GM23248 (cell line): ENCODE data around the gene RHOT2. TPM values are rescaled to one million over a fixed set of nuclear protein-coding genes. Genes with fewer than 3 reads are reported as not detected.

Experiments
- DNase-seq: peaks from one replicate; pipeline ENCODE4 v3.0.0-alpha.2; 2015
- H2AFZ ChIP-seq: fragments of 200-600 bp; sonication (generic); 2 replicates; pipeline ENCODE4 v1.6.1; 2016; ENCODE audit warnings: antibody characterized with exemption
- H3F3A ChIP-seq: fragments of 200-600 bp; sonication (generic); 2 replicates; pipeline ENCODE4 v1.6.1; 2016; ENCODE audit warnings: mild to moderate bottlenecking, antibody characterized with exemption, mixed run types; ENCODE audit not compliant: insufficient read depth
- H3K27ac ChIP-seq: fragments of 200-600 bp; sonication (generic); 2 replicates; pipeline ENCODE4 v1.5.1; 2016; ENCODE audit warnings: mild to moderate bottlenecking
- H3K27me3 ChIP-seq: fragments of 200-600 bp; sonication (generic); replicated peaks from 2 replicates; pipeline ENCODE4 v1.6.1; 2016; ENCODE audit warnings: mild to moderate bottlenecking; ENCODE audit not compliant: insufficient read depth
- H3K36me3 ChIP-seq: fragments of 200-600 bp; sonication (generic); 2 replicates; pipeline ENCODE4 v1.6.1; 2016; ENCODE audit warnings: low read depth, mild to moderate bottlenecking
- H3K4me1 ChIP-seq: fragments of 200-600 bp; sonication (generic); 2 replicates; pipeline ENCODE4 v1.6.1; 2016; ENCODE audit warnings: mild to moderate bottlenecking; ENCODE audit not compliant: insufficient read depth
- H3K4me2 ChIP-seq: fragments of 200-600 bp; sonication (generic); one replicate; pipeline ENCODE4 v1.6.1; 2016; ENCODE audit warnings: mild to moderate bottlenecking; ENCODE audit not compliant: unreplicated experiment
- H3K4me3 ChIP-seq: fragments of 200-600 bp; sonication (generic); 2 replicates; pipeline ENCODE4 v1.5.1; 2016; ENCODE audit warnings: mild to moderate bottlenecking
- H3K79me2 ChIP-seq: fragments of 200-600 bp; sonication (generic); 2 replicates; pipeline ENCODE4 v1.6.1; 2016; ENCODE audit warnings: mild to moderate bottlenecking; ENCODE audit not compliant: insufficient read depth
- H3K9ac ChIP-seq: fragments of 200-600 bp; sonication (generic); 2 replicates; pipeline ENCODE4 v1.6.1; 2016; ENCODE audit warnings: mild to moderate bottlenecking
- H3K9me2 ChIP-seq: fragments of 200-600 bp; sonication (generic); 2 replicates; pipeline ENCODE4 v1.6.1; 2016; ENCODE audit warnings: mixed run types, mild to moderate bottlenecking, moderate library complexity; ENCODE audit not compliant: insufficient read depth
- H3K9me3 ChIP-seq: fragments of 200-600 bp; sonication (generic); one replicate; pipeline ENCODE4 v1.6.1; 2017; ENCODE audit warnings: low read depth
- H4K20me1 ChIP-seq: fragments of 200-600 bp; sonication (generic); 2 replicates; pipeline ENCODE4 v1.6.0; 2016; ENCODE audit not compliant: insufficient read depth
- EZH2 ChIP-seq: fragments of 200-600 bp; sonication (generic); IDR thresholded peaks from 2 replicates; pipeline ENCODE4 v1.6.1; 2018; ENCODE audit warnings: antibody characterized with exemption, mild to moderate bottlenecking; ENCODE audit not compliant: insufficient read depth, poor library complexity, severe bottlenecking
- EZH2phosphoT487 ChIP-seq: fragments of 200-600 bp; sonication (generic); IDR thresholded peaks from 2 replicates; pipeline ENCODE4 v1.6.1; 2018; ENCODE audit warnings: antibody characterized with exemption, moderate library complexity, mild to moderate bottlenecking, low read depth; ENCODE audit not compliant: insufficient read depth
- WGBS, 2 experiments: methylation state at CpG; one replicate each; pipeline ENCODE4 v1.1.6; 2015 to 2017; ENCODE audit warnings: low lambda C conversion rate in 2 of 2, low coverage in 1 of 2; ENCODE audit errors: missing lambda C conversion rate in 2 of 2; 5-methylcytosine and 5-hydroxymethylcytosine counted together
- in situ Hi-C: fragments of 300-500 bp; cut with MboI; formaldehyde crosslinking; loops from 2 replicates; pipeline ENCODE4 v1.15.0; 2020
- polyA plus RNA-seq: library from polyadenylated mRNA; unstranded; fragments of >200 nt; fragmentation: Nextera tagmentation; extraction: Ambion mirVana; gene quantifications from 2 replicates; pipeline ENCODE4 v1.2.1, GENCODE V29; 2016
- total RNA-seq: library from RNA; depleted of rRNA; stranded (reverse); fragments of >200 nt; shearing (Covaris generic); gene quantifications from 2 replicates; pipeline ENCODE4 v1.2.3, GENCODE V29; 2014

Gene RHOT2
- total and polyA plus RNA-seq, 2 experiments from 2014 or later: 65.9 to 70.0 TPM

DNA sequence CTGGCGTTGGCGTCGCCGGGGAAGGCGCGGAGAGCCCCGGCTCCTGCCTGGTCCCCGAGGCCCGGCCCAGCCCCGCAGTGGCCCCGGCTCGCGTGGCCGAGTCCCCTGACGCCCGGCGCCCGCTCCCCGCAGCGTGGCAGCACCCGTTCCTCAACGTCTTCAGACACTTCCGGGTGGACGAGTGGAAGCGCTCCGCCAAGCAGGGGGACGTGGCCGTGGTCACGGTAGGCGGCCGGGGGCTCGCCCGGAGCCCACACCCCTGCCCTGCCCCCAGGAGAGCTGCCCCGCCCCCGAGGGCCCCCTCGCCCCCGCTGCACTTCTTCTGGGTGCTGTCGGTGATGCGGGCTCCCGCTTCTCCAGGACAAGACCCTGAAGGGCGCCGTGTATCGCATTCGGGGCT, 18.3 kb upstream of the RHOT2 start:
- H3K9me3 ChIP-seq: no peaks in the 10 kb centered on the region
- DNase-seq: peak; percentile 59
- TF ChIP-seq EZH2phosphoT487 (no peak), EZH2 (no peak)
- H3K27ac ChIP-seq: peak overlapping the region; percentile 79
- H3K9me2 ChIP-seq: no peaks in the 10 kb centered on the region
- H3K36me3 ChIP-seq: no peaks in the 10 kb centered on the region
- no peaks in the 10 kb centered on the region for H4K20me1 ChIP-seq
- H3K27me3 ChIP-seq: no peaks in the 10 kb centered on the region
- peak overlapping the region; percentile 86 for H3K4me3 ChIP-seq
- peak overlapping the region; percentile 94 for H3K9ac ChIP-seq
- peak overlapping the region; percentile 64 for H2AFZ ChIP-seq
- in situ Hi-C loops: no loop called here
- H3K4me1 ChIP-seq: no peaks in the 10 kb centered on the region; the same call in 1 of the 2 replicates
- no peaks in the 10 kb centered on the region for H3F3A ChIP-seq
- peak overlapping the region; percentile 97 for H3K4me2 ChIP-seq
- WGBS, 2 experiments: 1 to 2% methylated on average over 16 to 32 of the region's 44 CpGs
- H3K79me2 ChIP-seq: peaks cover 33% of the 10 kb centered on the region

DNA sequence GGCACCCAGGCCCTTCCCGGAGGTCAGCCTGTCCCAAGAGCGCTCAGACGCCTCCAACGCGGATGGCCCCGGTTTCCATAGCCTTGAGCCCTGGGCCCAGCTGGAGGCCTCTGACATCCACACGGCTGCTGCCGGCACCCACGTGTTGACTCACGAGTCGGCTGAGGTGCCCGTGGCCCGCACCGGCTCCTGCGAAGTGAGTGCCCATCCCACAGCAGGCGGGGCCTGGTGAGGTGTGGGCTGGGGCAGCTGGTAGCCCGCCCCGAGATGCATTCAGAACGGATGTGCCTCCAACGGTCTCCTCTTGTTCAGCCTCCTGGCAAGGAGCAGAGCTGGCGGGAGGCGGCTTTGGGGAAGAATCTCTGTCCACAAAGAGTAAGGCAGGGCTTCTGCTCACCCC, 16.1 kb upstream of the RHOT2 start:
- Histone ChIP-seq H3F3A (no peaks in the 10 kb centered on the region), H3K9me3 (no peaks in the 10 kb centered on the region), H4K20me1 (no peaks in the 10 kb centered on the region), H3K79me2 (peaks cover 31% of the 10 kb centered on the region), H3K27me3 (no peaks in the 10 kb centered on the region), H3K4me1 (no peaks in the 10 kb centered on the region; the same call in 1 of the 2 replicates), H3K36me3 (no peaks in the 10 kb centered on the region), H3K9ac (no peak overlapping the region), H3K27ac (no peak overlapping the region), H2AFZ (no peak overlapping the region), H3K4me2 (no peak overlapping the region), H3K9me2 (no peaks in the 10 kb centered on the region), H3K4me3 (no peak overlapping the region)
- WGBS, 2 experiments: 93% methylated on average over 21 to 22 of the region's 22 CpGs
- TF ChIP-seq EZH2phosphoT487 (no peak), EZH2 (no peak)
- in situ Hi-C loops: no loop called here
- no peak for DNase-seq

DNA sequence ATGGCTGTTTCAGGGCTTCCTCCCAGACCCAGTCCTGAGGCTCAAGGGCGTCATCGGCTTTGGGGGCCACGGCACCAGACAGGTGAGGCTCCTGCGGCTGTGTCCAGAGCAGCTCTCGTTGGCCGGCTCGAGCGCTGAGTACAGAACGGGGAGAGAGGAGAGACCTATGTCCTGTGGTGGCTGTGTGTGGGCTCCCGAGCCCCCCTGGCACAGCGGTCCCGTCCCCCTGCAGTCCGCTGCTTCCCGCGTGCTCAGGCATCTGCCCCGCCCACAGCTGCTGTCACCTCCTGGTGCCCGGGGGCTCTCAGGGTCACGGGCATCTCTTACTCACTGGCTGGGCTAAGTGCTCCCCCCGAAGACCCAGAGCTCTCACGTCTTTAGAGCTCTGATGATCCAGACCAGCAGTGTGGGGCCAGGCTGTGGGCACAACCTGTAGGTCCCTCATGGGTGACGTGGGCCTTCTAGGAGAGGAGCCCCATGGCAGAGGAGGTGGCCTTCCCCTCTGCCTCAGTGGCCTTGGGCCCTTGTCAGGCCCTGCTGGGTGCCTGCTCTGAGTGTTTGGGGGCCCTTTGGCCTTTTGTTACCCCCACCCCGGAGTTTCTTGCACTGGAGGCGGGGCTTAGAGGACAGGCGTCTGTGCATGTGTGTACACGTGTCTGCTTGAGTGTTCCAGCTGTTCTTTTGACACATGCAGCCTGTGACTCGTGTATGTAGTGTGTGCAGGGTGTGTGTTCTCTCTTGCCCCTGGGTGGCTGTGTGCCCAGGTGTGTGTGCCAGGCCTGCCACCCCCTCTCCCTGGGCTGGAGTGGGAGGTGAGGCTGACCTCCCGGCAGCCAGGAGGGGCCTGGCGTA, 15.3 kb upstream of the RHOT2 start:
- in situ Hi-C loops: no loop called here
- Histone ChIP-seq H4K20me1 (no peaks in the 10 kb centered on the region), H3K4me1 (no peaks in the 10 kb centered on the region; the same call in 1 of the 2 replicates), H3F3A (no peaks in the 10 kb centered on the region), H3K79me2 (peaks cover 22% of the 10 kb centered on the region), H3K4me2 (no peak overlapping the region), H3K4me3 (no peak overlapping the region), H3K9me2 (no peaks in the 10 kb centered on the region), H3K9ac (no peak overlapping the region), H3K9me3 (no peaks in the 10 kb centered on the region), H3K36me3 (no peaks in the 10 kb centered on the region), H2AFZ (no peak overlapping the region), H3K27me3 (no peaks in the 10 kb centered on the region), H3K27ac (no peak overlapping the region)
- DNase-seq: peak; percentile 24
- WGBS, 2 experiments: 75 to 79% methylated on average over 17 to 28 of the region's 28 CpGs
- no peak for TF ChIP-seq EZH2
- TF ChIP-seq EZH2phosphoT487: no peak

DNA sequence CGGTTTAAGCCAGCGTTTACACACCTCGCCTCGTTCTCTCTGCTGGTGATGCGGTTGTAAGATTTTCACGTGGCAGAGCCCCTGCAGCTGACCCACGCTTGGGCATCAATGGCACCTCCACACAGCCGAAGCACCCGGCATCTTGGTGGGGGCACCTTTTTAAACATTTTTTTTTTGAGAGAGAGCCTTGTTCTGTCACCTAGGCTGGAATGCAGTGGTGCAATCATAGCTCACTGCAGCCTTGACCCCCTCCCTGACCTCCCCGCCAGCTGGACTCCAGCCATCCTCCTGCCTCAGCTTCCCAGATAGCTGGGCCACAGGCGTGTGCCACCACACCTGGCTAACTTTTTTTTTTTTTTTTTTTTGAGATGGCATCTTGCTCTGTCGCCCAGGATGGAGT, 13.9 kb upstream of the RHOT2 start:
- no peaks in the 10 kb centered on the region; the same call in 1 of the 2 replicates for H3K4me1 ChIP-seq
- no peaks in the 10 kb centered on the region for H3K36me3 ChIP-seq
- no peaks in the 10 kb centered on the region for H3K9me3 ChIP-seq
- in situ Hi-C loops: no loop called here
- H3K9me2 ChIP-seq: no peaks in the 10 kb centered on the region
- no peak overlapping the region for H3K9ac ChIP-seq
- no peak for TF ChIP-seq EZH2
- TF ChIP-seq EZH2phosphoT487: no peak
- 93 to 98% methylated on average over 12 of the region's 12 CpGs for WGBS, 2 experiments
- no peak overlapping the region for H3K4me3 ChIP-seq
- no peaks in the 10 kb centered on the region for H3F3A ChIP-seq
- H3K4me2 ChIP-seq: no peak overlapping the region
- H3K27ac ChIP-seq: no peak overlapping the region
- no peaks in the 10 kb centered on the region for H4K20me1 ChIP-seq
- DNase-seq: no peak
- H3K27me3 ChIP-seq: no peaks in the 10 kb centered on the region
- H2AFZ ChIP-seq: no peak overlapping the region
- peaks cover 11% of the 10 kb centered on the region for H3K79me2 ChIP-seq
